Chondrocyte (in vitro differentiated cells): ENCODE data around the gene LIX1L. TPM values are rescaled to one million over a fixed set of nuclear protein-coding genes. Genes with fewer than 3 reads are reported as not detected.

Experiments used
- DNase-seq: peaks from one replicate; pipeline ENCODE4 v3.0.0; 2021; ENCODE audit warnings: mixed read lengths, low spot score
- H3K27ac Mint-ChIP-seq: one replicate; pipeline ENCODE4 v1.8.0; 2021; ENCODE audit warnings: mild to moderate bottlenecking, moderate library complexity, mixed read lengths; ENCODE audit not compliant: unreplicated experiment
- H3K27me3 Mint-ChIP-seq: 2 replicates; pipeline ENCODE4 v1.8.0; 2021; ENCODE audit warnings: low read depth, mixed read lengths
- H3K36me3 Mint-ChIP-seq: 2 replicates; pipeline ENCODE4 v1.8.0; 2021; ENCODE audit warnings: low read depth, mixed read lengths
- H3K4me1 Mint-ChIP-seq: 2 replicates; pipeline ENCODE4 v1.8.0; 2021; ENCODE audit warnings: low read depth, mild to moderate bottlenecking, mixed read lengths
- H3K4me3 Mint-ChIP-seq: one replicate; pipeline ENCODE4 v1.8.0; 2021; ENCODE audit warnings: mild to moderate bottlenecking, moderate library complexity, mixed read lengths; ENCODE audit not compliant: unreplicated experiment
- H3K9me3 Mint-ChIP-seq: 2 replicates; pipeline ENCODE4 v1.8.0; 2021; ENCODE audit warnings: low read depth, mixed read lengths
- CTCF ChIP-seq: fragments of 200-600 bp; sonication (generic); IDR thresholded peaks from 2 replicates; pipeline ENCODE4 v1.5.0; 2021; ENCODE audit warnings: antibody characterized with exemption, mild to moderate bottlenecking, moderate library complexity
- total RNA-seq: library from RNA; stranded (reverse); gene quantifications from 3 replicates; pipeline ENCODE4 v1.2.1, GENCODE V29; 2021

Gene LIX1L
- total RNA-seq, 1 donor from 2014 or later = 50.3 TPM

DNA sequence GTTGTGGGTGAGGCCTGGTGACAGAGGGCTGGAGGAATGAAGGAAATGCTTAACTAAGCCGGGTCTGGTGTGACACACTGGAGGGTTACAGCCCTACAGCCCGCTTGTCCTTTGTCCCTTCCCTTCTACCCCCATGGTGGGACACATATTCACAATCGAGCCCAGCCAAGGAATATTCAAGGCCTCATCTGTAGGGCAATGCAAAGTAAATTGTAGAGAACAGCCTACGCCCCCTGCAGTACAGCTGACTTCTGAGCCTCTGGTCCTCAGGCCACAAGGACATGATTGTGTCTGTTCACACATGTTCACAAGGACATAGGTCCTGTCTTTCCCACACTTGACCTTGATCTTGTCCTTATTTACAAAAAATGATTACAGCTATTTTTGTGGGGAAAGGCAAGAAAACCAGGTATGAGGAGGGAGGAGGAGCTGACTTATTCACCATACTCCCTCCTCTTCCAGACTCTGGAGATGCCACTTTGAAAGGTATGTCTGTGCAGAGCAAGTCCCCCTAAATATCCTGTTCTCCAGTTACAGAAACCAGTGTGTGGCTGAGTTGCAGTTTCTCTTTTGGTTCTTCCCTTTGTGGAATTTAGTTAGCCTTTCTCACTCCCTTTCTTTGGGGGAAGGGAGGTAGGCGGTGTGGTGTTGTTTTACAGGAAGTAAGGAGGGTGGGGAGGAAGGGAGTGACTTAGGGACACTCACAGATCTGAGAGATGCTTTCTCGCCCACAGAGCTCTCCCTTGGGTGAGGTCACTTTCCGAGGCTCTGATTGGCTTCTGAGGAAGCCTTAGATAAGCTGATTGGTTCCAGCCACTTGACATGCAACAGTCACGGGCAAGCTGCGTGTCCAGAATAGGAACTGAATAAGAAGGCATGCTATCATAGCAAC is 21.3 kb upstream of the LIX1L start:
- TF ChIP-seq CTCF = peak; percentile 76
- Mint-ChIP-seq H3K27me3 (no peaks in the 10 kb centered on the region), H3K36me3 (no peaks in the 10 kb centered on the region), H3K4me1 (peaks cover 3% of the 10 kb centered on the region), H3K27ac (no peak overlapping the region), H3K4me3 (no peak overlapping the region), H3K9me3 (no peaks in the 10 kb centered on the region)
- DNase-seq = no peak

GRCh38 chr1:145978471-145978853 is 20.6 kb upstream of the LIX1L start:
- Mint-ChIP-seq H3K9me3 (no peaks in the 10 kb centered on the region), H3K4me1 (peaks cover 1% of the 10 kb centered on the region), H3K27ac (no peak overlapping the region), H3K4me3 (no peak overlapping the region), H3K36me3 (no peaks in the 10 kb centered on the region), H3K27me3 (no peaks in the 10 kb centered on the region)
- no peak for DNase-seq
- no peak for TF ChIP-seq CTCF

GRCh38 chr1:145977486-145978470 is 20.0 kb upstream of the LIX1L start:
- H3K27ac Mint-ChIP-seq = no peak overlapping the region
- H3K27me3 Mint-ChIP-seq = no peaks in the 10 kb centered on the region
- no peaks in the 10 kb centered on the region for H3K36me3 Mint-ChIP-seq
- H3K4me3 Mint-ChIP-seq = no peak overlapping the region
- no peak for DNase-seq
- peak; percentile 93 for TF ChIP-seq CTCF
- H3K9me3 Mint-ChIP-seq = no peaks in the 10 kb centered on the region
- H3K4me1 Mint-ChIP-seq = no peaks in the 10 kb centered on the region

DNA sequence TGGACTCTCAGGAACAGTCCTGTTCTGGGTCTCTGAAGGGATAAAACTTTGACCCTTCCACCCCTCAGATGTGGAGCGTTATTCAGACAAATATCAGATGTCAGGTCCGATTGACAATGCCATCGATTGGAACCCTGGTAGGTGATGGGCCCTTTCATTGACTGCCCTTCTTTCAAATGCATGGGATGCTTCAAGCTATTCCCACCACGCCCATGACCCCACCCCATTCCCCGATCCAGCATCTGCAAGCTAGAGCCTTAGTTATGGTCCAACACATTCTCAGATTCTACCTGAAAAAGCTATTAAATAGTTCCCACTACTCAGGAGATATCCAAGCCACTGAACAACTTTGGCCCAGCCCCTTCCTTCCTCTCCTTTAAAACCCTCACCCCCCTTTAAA is 19.2 kb upstream of the LIX1L start:
- Mint-ChIP-seq H3K36me3 (no peaks in the 10 kb centered on the region), H3K9me3 (no peaks in the 10 kb centered on the region), H3K4me3 (no peak overlapping the region), H3K4me1 (no peaks in the 10 kb centered on the region), H3K27me3 (no peaks in the 10 kb centered on the region), H3K27ac (no peak overlapping the region)
- no peak for TF ChIP-seq CTCF
- DNase-seq = no peak

GRCh38 chr1:145975216-145975615 is 17.4 kb upstream of the LIX1L start:
- H3K36me3 Mint-ChIP-seq = no peaks in the 10 kb centered on the region
- H3K9me3 Mint-ChIP-seq = no peaks in the 10 kb centered on the region
- H3K4me1 Mint-ChIP-seq = no peaks in the 10 kb centered on the region
- no peak overlapping the region for H3K4me3 Mint-ChIP-seq
- TF ChIP-seq CTCF = no peak
- DNase-seq = no peak
- H3K27ac Mint-ChIP-seq = no peak overlapping the region
- H3K27me3 Mint-ChIP-seq = no peaks in the 10 kb centered on the region
